Thyroid gland (tissue), 4 donors: ENCODE results near the gene PRDX3. TPM values are rescaled to one million over a fixed set of nuclear protein-coding genes. Genes with fewer than 3 reads are reported as not detected.

Source experiments
- DNase-seq, 2 donors: peaks; one replicate each; pipeline ENCODE4 v3.0.0-alpha.2; 2019
- H3K27ac ChIP-seq, 3 donors: fragments of 200-600 bp; sonication (generic); 1 replicate in 2 of 3; 2 replicates in 1 of 3; pipeline ENCODE4 v1.5.1; 2016 to 2019; ENCODE audit warnings: mild to moderate bottlenecking in 1 of 3, moderate library complexity in 1 of 3
- H3K27me3 ChIP-seq: fragments of 200-600 bp; sonication (generic); one replicate; pipeline ENCODE4 v1.5.1; 2019
- H3K36me3 ChIP-seq, 2 donors: fragments of 200-600 bp; sonication (generic); one replicate each; pipeline ENCODE4 v1.5.1; 2016 to 2019
- H3K4me1 ChIP-seq, 2 donors: fragments of 200-600 bp; sonication (generic); one replicate each; pipeline ENCODE4 v1.5.1; 2017 to 2019
- H3K4me3 ChIP-seq, 3 donors: fragments of 200-600 bp; sonication (generic); replicated peaks in 1 of 3; 1 replicate in 2 of 3; 2 replicates in 1 of 3; pipeline ENCODE4 v1.5.1; 2016; ENCODE audit warnings: mild to moderate bottlenecking in 1 of 3
- H3K9me3 ChIP-seq: fragments of 200-600 bp; sonication (generic); one replicate; pipeline ENCODE4 v1.5.1; 2017
- CTCF ChIP-seq, 6 experiments: fragments of 200-600 bp in 3 of 6; fragments of 450-650 bp in 3 of 6; sonication (generic) in 3 of 6; IDR thresholded peaks; one replicate each; pipeline ENCODE4 v1.5.1; 2016 to 2019; ENCODE audit warnings: antibody characterized with exemption in 6 of 6, mild to moderate bottlenecking in 2 of 6, inconsistent platforms in 1 of 6, moderate library complexity in 1 of 6
- POLR2A ChIP-seq, 2 donors: fragments of 450-650 bp; IDR thresholded peaks; one replicate each; pipeline ENCODE4 v1.6.1; 2017; ENCODE audit warnings: antibody characterized with exemption in 2 of 2, mild to moderate bottlenecking in 2 of 2, moderate library complexity in 1 of 2
- WGBS, 2 donors: methylation state at CpG; one replicate each; pipeline ENCODE4 v1.1.5; 2017; 5-methylcytosine and 5-hydroxymethylcytosine counted together
- intact Hi-C: fragments of 100-400 bp; cut with DNase I; formaldehyde crosslinking; loops from one replicate; pipeline ENCODE4 v1.15.1; 2023
- total RNA-seq, 4 donors: library from RNA; depleted of rRNA; stranded (reverse); fragments of >200 nt; gene quantifications; one replicate each; pipeline ENCODE4 v1.2.3, GENCODE V29; 2016

Gene PRDX3
- total RNA-seq, 4 donors from 2014 or later = 137 to 299 (median 243) TPM

- Histone ChIP-seq H3K36me3 (no peaks in the 10 kb centered on the region), H3K4me1 (peaks cover 33% of the 10 kb centered on the region in 2 donors), H3K27ac (peak within 1 kb of the TSS; percentile 92 to 97 (median 95)), H3K27me3 (no peaks in the 10 kb centered on the region), H3K4me3 (peak within 1 kb of the TSS in 2 of 3 donors; percentile 51 to 63), H3K9me3 (no peaks in the 10 kb centered on the region)
- intact Hi-C loops = loop anchor here (2.0 to 5.0 kb wide), 2 partner anchors 110 to 207 kb away; no protein-coding TSS in a partner anchor
- 0 to 7% methylated on average over 3 to 15 of the region's 34 CpGs for WGBS, 2 donors
- DNase-seq = peak; percentile 95 to 96
- TF ChIP-seq POLR2A (IDR thresholded peaks at IDR 0.05) (peak in 1 of 2 donors; percentile 86), CTCF (IDR thresholded peaks at IDR 0.05) (no peak)
Measured at GRCh38 chr10:119207366-119207666, 28.7 kb upstream of the PRDX3 start, which contains the start of gene GRK5. GRK5 (plus strand) TSS chr10:119207571; CDS start chr10:119207918, 347 bp downstream.

- H3K4me1 ChIP-seq = peaks cover 28% of the 10 kb centered on the region in 2 donors
- H3K27me3 ChIP-seq = no peaks in the 10 kb centered on the region
- intact Hi-C loops = loop anchor here (2.0 to 5.0 kb wide), 2 partner anchors 111 to 208 kb away; no protein-coding TSS in a partner anchor
- 1 to 2% methylated on average over 27 to 52 of the region's 97 CpGs for WGBS, 2 donors
- TF ChIP-seq POLR2A (IDR thresholded peaks at IDR 0.05) = no peak
- peak in 4 of 6 experiments; percentile 71 to 97 (median 96) for TF ChIP-seq CTCF (IDR thresholded peaks at IDR 0.05)
- H3K4me3 ChIP-seq = peak overlapping the region in 2 of 3 donors; percentile 51 to 63
- DNase-seq = peak; percentile 72 to 74
- no peaks in the 10 kb centered on the region for H3K36me3 ChIP-seq
- peak overlapping the region; percentile 92 to 97 (median 92) for H3K27ac ChIP-seq
- no peaks in the 10 kb centered on the region for H3K9me3 ChIP-seq
Measured at GRCh38 chr10:119206603-119207365, 28.2 kb upstream of the PRDX3 start.

GRCh38 chr10:119205894-119206602, 27.4 kb upstream of the PRDX3 start:
- Histone ChIP-seq H3K4me1 (peaks cover 20 to 23% of the 10 kb centered on the region in 2 donors), H3K4me3 (peak overlapping the region in 1 of 3 donors; percentile 63)
- intact Hi-C loops = loop anchor here (2.0 to 5.0 kb wide), 3 partner anchors 111 to 239 kb away; no protein-coding TSS in a partner anchor

GRCh38 chr10:119203006-119203405, 24.4 kb upstream of the PRDX3 start:
- intact Hi-C loops = no loop called here
- WGBS, 2 donors = 71 to 81% methylated on average over 4 of the region's 4 CpGs
- TF ChIP-seq POLR2A (IDR thresholded peaks at IDR 0.05) = no peak
- TF ChIP-seq CTCF (IDR thresholded peaks at IDR 0.05) = no peak
- Histone ChIP-seq H3K36me3 (no peaks in the 10 kb centered on the region), H3K27ac (no peak overlapping the region), H3K4me1 (peaks cover 0 to 8% of the 10 kb centered on the region in 2 donors), H3K4me3 (no peak overlapping the region), H3K9me3 (no peaks in the 10 kb centered on the region), H3K27me3 (no peaks in the 10 kb centered on the region)
- no peak for DNase-seq

More at GRCh38 chr10:119205894-119206602, 27.4 kb upstream of the PRDX3 start:
- Histone ChIP-seq H3K9me3 (no peaks in the 10 kb centered on the region), H3K27ac (peak overlapping the region; percentile 92 to 97 (median 92)), H3K27me3 (no peaks in the 10 kb centered on the region), H3K36me3 (no peaks in the 10 kb centered on the region)
- TF ChIP-seq CTCF (IDR thresholded peaks at IDR 0.05) (no peak), POLR2A (IDR thresholded peaks at IDR 0.05) (no peak)
- 55 to 59% methylated on average over 12 to 17 of the region's 17 CpGs for WGBS, 2 donors
- peak; percentile 28 to 35 for DNase-seq
